ENCODE data around the gene PRR23E. TPM values are rescaled to one million over a fixed set of nuclear protein-coding genes. Genes with fewer than 3 reads are reported as not detected.

The PRR23E gene
- total RNA-seq, 2 donors from 2014 or later = not detected

DNA sequence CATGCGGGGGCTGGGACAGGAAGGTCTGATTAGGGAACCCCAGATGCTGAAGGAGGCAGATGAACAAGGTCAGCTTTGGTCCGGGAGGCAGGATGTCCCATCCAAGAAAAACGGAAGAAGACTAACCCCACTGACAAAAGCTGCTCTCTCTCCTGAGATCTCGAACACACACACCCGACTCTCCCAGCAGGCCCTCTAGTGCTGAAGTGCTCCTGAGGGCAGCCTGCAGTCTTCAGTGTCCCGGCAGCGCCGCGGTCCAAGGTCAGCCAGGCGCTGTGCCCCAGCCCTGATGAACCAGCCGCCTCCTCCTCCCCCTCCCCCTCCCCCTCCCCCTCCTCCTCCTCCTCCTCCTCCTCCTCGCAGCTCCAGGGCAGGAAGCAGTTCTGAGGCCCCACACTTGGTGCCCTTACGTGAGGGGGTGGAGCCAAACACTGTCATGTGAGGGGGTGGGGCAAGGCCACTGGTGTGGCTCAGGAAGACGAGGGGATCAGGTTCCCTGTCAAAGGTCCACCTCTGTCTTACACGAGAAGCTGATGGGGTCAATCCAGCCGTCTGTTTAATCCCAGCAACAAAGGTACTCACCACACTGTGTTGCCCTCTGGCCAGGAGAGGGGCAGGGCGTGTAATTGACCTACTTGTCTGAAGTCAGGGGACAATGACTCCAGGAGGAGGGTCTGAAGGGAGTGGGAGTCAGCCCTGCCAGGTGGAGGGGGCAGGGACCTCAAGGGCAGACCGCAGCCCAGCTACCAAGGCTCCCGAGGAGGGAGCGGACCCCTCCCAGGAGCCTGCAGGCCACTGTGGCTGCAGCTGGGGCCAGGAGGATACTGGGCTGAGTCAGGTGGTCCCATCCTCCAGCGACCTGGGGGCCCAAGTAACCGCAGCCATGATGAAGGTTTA is 34.3 kb downstream of the PRR23E start:
- H3K27ac Mint-ChIP-seq = no peak overlapping the region
- H3K9me3 Mint-ChIP-seq = peaks cover 4% of the 10 kb centered on the region
- H3K4me3 Mint-ChIP-seq = no peak overlapping the region
- peaks cover 0 to 4% of the 10 kb centered on the region in 2 donors for H3K4me1 Mint-ChIP-seq (ENCODE audit: low read depth in 2 of 2)
- no peaks in the 10 kb centered on the region for H3K36me3 Mint-ChIP-seq
- H3K27me3 Mint-ChIP-seq = peaks cover 17 to 18% of the 10 kb centered on the region in 2 donors
- ATAC-seq = no peak
- DNase-seq (ENCODE audit: low spot score) = no peak

DNA sequence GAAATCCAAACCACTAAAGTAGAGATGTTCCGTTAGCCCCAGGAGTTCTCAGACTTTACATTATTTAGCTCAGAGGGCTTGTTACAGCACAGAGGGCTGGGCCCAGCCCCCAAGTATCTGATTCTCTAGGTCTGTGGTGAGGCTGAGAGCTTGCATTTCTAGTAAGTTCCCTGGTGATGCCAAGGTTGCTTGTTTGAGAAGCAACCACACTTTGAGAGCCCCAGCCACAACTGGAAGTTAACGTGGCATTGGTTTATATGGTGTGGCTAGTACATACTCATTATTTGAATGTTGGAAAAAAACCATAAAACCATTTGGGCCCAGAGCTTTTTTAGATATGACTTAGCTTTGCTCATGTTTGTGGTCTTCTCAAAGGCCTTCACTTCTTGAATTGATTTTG is 35.9 kb downstream of the PRR23E start:
- Mint-ChIP-seq H3K4me1 (ENCODE audit: low read depth in 2 of 2) (peaks cover 0 to 4% of the 10 kb centered on the region in 2 donors), H3K36me3 (no peaks in the 10 kb centered on the region), H3K9me3 (peaks cover 3% of the 10 kb centered on the region), H3K27me3 (peaks cover 16 to 18% of the 10 kb centered on the region in 2 donors), H3K27ac (no peak overlapping the region), H3K4me3 (no peak overlapping the region)
- no peak for DNase-seq (ENCODE audit: low spot score)
- no peak for ATAC-seq

DNA sequence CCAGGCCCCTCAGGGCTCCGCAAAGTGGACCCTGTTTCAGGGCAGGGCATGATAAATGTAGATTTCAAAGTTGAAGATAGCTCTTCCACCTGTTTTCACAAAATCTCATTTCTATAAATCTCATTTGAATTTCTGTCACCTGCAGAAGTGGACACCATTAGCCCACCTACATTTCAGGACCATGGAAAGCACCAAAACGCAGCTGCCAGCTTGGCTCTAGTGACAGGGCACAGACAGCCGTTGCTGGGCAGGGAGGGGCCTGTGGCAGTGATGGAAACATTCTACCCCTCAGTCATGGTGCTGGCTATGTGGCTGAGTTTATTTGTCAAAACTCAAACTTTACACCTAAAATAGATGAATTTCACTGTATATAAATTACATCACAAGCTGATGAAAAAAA is 40.4 kb downstream of the PRR23E start:
- Mint-ChIP-seq H3K36me3 (no peaks in the 10 kb centered on the region), H3K27ac (no peak overlapping the region), H3K4me1 (ENCODE audit: low read depth in 2 of 2) (no peaks in the 10 kb centered on the region), H3K9me3 (no peaks in the 10 kb centered on the region), H3K4me3 (no peak overlapping the region), H3K27me3 (peaks cover 10 to 30% of the 10 kb centered on the region in 2 donors)
- ATAC-seq = no peak
- DNase-seq (ENCODE audit: low spot score) = no peak

GRCh38 chr3:127234778-127235177 is 41.8 kb downstream of the PRR23E start:
- DNase-seq (ENCODE audit: low spot score) (no peak), ATAC-seq (no peak)
- H3K4me3 Mint-ChIP-seq = no peak overlapping the region
- H3K36me3 Mint-ChIP-seq = no peaks in the 10 kb centered on the region
- peaks cover 16 to 26% of the 10 kb centered on the region in 2 donors for H3K27me3 Mint-ChIP-seq
- no peak overlapping the region for H3K27ac Mint-ChIP-seq
- no peaks in the 10 kb centered on the region for H3K9me3 Mint-ChIP-seq
- H3K4me1 Mint-ChIP-seq (ENCODE audit: low read depth in 2 of 2) = no peaks in the 10 kb centered on the region

DNA sequence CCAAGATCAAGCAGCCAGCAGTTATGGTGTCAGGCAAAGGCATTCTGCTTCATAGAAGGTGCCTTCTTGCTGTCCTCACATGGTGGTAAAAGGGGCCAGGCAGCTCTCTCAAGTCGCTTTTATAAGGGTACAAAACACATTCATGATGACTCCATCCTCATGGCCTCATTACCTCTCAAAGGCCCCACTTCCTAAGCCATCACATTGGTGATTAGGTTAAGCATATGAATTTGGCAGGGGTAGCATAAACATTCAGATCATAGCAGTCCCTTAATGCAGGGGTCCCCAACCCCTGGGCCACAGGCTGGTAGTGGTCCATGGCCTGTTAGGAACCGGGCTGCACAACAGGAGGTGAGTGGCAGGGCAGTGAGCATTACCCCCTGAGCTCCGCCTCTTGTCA is 42.8 kb downstream of the PRR23E start:
- no peak for DNase-seq (ENCODE audit: low spot score)
- no peak overlapping the region for H3K27ac Mint-ChIP-seq
- H3K9me3 Mint-ChIP-seq = no peaks in the 10 kb centered on the region
- H3K27me3 Mint-ChIP-seq = peaks cover 20 to 27% of the 10 kb centered on the region in 2 donors
- ATAC-seq = no peak
- H3K4me3 Mint-ChIP-seq = no peak overlapping the region
- H3K4me1 Mint-ChIP-seq (ENCODE audit: low read depth in 2 of 2) = no peaks in the 10 kb centered on the region
- no peaks in the 10 kb centered on the region for H3K36me3 Mint-ChIP-seq

DNA sequence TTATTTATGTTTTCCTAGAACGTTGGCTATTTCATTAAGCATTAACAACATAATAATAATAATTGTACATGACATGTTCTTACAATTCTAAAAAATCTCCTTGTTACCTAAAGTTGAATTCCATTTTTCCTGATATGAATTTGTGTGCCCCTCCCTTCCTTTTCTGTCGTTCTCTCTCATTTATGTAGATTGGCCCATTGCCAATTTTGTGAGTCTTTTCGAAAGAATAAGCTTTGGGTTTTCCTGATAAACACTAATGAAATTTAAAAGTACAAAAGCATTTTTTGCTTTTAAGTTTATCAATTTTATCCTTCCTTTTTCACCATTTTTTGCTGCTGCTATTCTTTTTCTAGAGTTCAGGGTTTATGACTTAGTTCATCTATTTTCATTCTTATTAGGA is 44.9 kb downstream of the PRR23E start:
- peaks cover 26 to 35% of the 10 kb centered on the region in 2 donors for H3K27me3 Mint-ChIP-seq
- no peak for ATAC-seq

GRCh38 chr3:127238602-127239001 is 45.7 kb downstream of the PRR23E start:
- H3K27me3 Mint-ChIP-seq = peaks cover 26 to 35% of the 10 kb centered on the region in 2 donors
- no peaks in the 10 kb centered on the region for H3K4me1 Mint-ChIP-seq (ENCODE audit: low read depth in 2 of 2)
- ATAC-seq = no peak
- DNase-seq (ENCODE audit: low spot score) = no peak
- peaks cover 12% of the 10 kb centered on the region for H3K9me3 Mint-ChIP-seq
- no peak overlapping the region for H3K27ac Mint-ChIP-seq
- no peak overlapping the region for H3K4me3 Mint-ChIP-seq
- peaks cover 5% of the 10 kb centered on the region for H3K36me3 Mint-ChIP-seq

More for the DNA sequence above, 44.9 kb downstream of the PRR23E start:
- no peaks in the 10 kb centered on the region for H3K4me1 Mint-ChIP-seq (ENCODE audit: low read depth in 2 of 2)
- no peak for DNase-seq (ENCODE audit: low spot score)
- H3K36me3 Mint-ChIP-seq = peaks cover 5% of the 10 kb centered on the region
- no peak overlapping the region for H3K4me3 Mint-ChIP-seq
- no peak overlapping the region for H3K27ac Mint-ChIP-seq
- H3K9me3 Mint-ChIP-seq = peaks cover 12% of the 10 kb centered on the region

DNA sequence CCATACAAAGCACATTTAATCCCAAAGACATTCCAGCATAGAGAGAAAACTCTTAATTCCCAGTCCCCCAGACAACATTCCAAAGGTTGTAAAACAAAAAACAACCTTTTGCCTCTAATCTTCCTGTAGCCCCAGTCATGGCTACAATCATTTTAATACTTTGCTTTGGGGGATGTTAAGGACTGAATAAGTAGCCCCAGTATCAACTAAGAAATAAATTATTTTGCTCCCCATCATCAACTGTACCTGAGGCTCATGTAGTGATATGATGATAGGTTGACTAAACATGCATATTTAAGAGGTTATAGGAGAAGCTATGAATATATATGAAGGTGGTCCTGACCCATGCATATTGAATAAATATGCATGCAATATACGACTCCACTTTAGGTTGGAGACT is 54.4 kb downstream of the PRR23E start:
- Mint-ChIP-seq H3K4me1 (ENCODE audit: low read depth in 2 of 2) (no peaks in the 10 kb centered on the region), H3K27me3 (peaks cover under 1 to 11% of the 10 kb centered on the region in 2 donors), H3K27ac (no peak overlapping the region), H3K9me3 (peaks cover 22% of the 10 kb centered on the region), H3K36me3 (peaks cover 19% of the 10 kb centered on the region), H3K4me3 (no peak overlapping the region)
- no peak for ATAC-seq
- DNase-seq (ENCODE audit: low spot score) = no peak

Other genes starting within 250 kb of the PRR23E start
- gene PLXNA1, start 210.0 kb upstream of the PRR23E start, total RNA-seq = 1 to 10 TPM; 3.4 to 7.9 TPM
- not detected for gene PRR20G, start 94.9 kb downstream of the PRR23E start, total RNA-seq

Measured in natural killer cell treated with Interleukin-12 subunit alpha and Interleukin-12 subunit beta and Interleukin-15 and Interleukin-18, amount 100 ng/mL, for 72 hours (primary cell).